HepG2 (cell line): ENCODE results near the gene CD40. TPM values are rescaled to one million over a fixed set of nuclear protein-coding genes. Genes with fewer than 3 reads are reported as not detected.
A peak's percentile ranks its signal among the peaks of the same experiment; 100 is the strongest.

ENCODE experiments used
- GTF2F1 ChIP-seq: fragments of 150-350 bp; IDR thresholded peaks from 2 replicates; pipeline ENCODE4 v1.6.1; 2014; ENCODE audit warnings: low read length
- GTF3A ChIP-seq: sonication (generic); formaldehyde crosslinking; conservative IDR thresholded peaks from 2 replicates; pipeline ENCODE4 v1.4.0; 2020; ENCODE audit warnings: mild to moderate bottlenecking, missing genetic modification reagents
- MAFK ChIP-seq, 2 experiments: IDR thresholded peaks in 1 of 2; conservative IDR thresholded peaks in 1 of 2; 2 replicates each; pipeline ENCODE4 v1.6.1; 2011; ENCODE audit warnings: improper control_type of control experiment in 2 of 2, low read length in 2 of 2
- U2AF1 ChIP-seq: fragments of 200-400 bp; formaldehyde crosslinking; optimal IDR thresholded peaks from 2 replicates; pipeline ENCODE3; 2017; ENCODE audit warnings: mild to moderate bottlenecking, low read depth, low read length
- XRCC5 ChIP-seq: fragments of 200-400 bp; formaldehyde crosslinking; optimal IDR thresholded peaks from 2 replicates; pipeline ENCODE3; 2017; ENCODE audit warnings: mild to moderate bottlenecking, low read length
- ZNF296 ChIP-seq: sonication (generic); formaldehyde crosslinking; conservative IDR thresholded peaks from 2 replicates; pipeline ENCODE4 v1.5.0; 2020; ENCODE audit warnings: mild to moderate bottlenecking, missing genetic modification reagents
- ZNF570 ChIP-seq: sonication (generic); formaldehyde crosslinking; IDR thresholded peaks from 2 replicates; pipeline ENCODE4 v1.4.0; 2020; ENCODE audit warnings: mild to moderate bottlenecking, missing genetic modification reagents, borderline replicate concordance
- ZNF773 ChIP-seq: sonication (generic); formaldehyde crosslinking; IDR thresholded peaks from 2 replicates; pipeline ENCODE4 v1.4.0; 2020; ENCODE audit warnings: missing genetic modification reagents, borderline replicate concordance
- polyA plus RNA-seq, 8 experiments: library from polyadenylated mRNA; depleted of rRNA in 3 of 8; stranded (reverse) in 7 of 8; unstranded in 1 of 8; fragments of >200 nt; fragmentation: Illumina TruSeq in 4 of 8; extraction: Trizol in 4 of 8; gene quantifications; 2 replicates each; pipeline versions ENCODE4 v1.2.1 to v1.2.3, GENCODE V29; 2011 to 2016; ENCODE audit warnings: low read depth in 4 of 8, missing spikeins in 1 of 8, mixed read lengths in 1 of 8; ENCODE audit not compliant: insufficient read depth in 1 of 8
- total RNA-seq, 5 experiments: library from RNA; depleted of rRNA; stranded (reverse); fragments of >200 nt; fragmentation: Illumina TruSeq; extraction: Trizol; gene quantifications; 2 replicates each; pipeline ENCODE4 v1.2.3, GENCODE V29; 2016; ENCODE audit warnings: low read depth in 1 of 5
- TF ChIP-seq, protein P1 (sequence below): sonication (generic); formaldehyde crosslinking; IDR thresholded peaks from 2 replicates; pipeline ENCODE4 v1.8.1; 2023; ENCODE audit warnings: mild to moderate bottlenecking, missing genetic modification reagents
- TF ChIP-seq, protein P2 (sequence below): sonication (generic); formaldehyde crosslinking; IDR thresholded peaks from 2 replicates; pipeline ENCODE4 v1.9.0; 2022; ENCODE audit warnings: missing genetic modification reagents, mild to moderate bottlenecking, borderline replicate concordance
- TF ChIP-seq, protein P3 (sequence below): sonication (generic); formaldehyde crosslinking; IDR thresholded peaks from 2 replicates; pipeline ENCODE4 v1.9.0; 2021; ENCODE audit warnings: missing genetic modification reagents, borderline replicate concordance
- TF ChIP-seq, protein P4 (sequence below): sonication (generic); formaldehyde crosslinking; IDR thresholded peaks from 2 replicates; pipeline ENCODE4 v1.4.0; 2020; ENCODE audit warnings: mild to moderate bottlenecking, missing genetic modification reagents
- TF ChIP-seq, protein P5 (sequence below): IDR thresholded peaks from 2 replicates; pipeline ENCODE4 v1.6.1; 2016; ENCODE audit warnings: mild to moderate bottlenecking, missing biosample characterization, missing genetic modification reagents
- TF ChIP-seq, protein P6 (sequence below), 2 experiments: IDR thresholded peaks; 2 replicates each; pipeline ENCODE4 v1.6.1; 2011 to 2012; ENCODE audit warnings: low read length in 2 of 2, borderline replicate concordance in 1 of 2, low read depth in 1 of 2, mild to moderate bottlenecking in 1 of 2, moderate library complexity in 1 of 2

CD40 gene
- total and polyA plus RNA-seq, 2 of the 13 experiments (the other 11 are each of a cell fraction or from before 2014, with no cell fraction given) = 4.6 to 13.4 TPM

DNA sequence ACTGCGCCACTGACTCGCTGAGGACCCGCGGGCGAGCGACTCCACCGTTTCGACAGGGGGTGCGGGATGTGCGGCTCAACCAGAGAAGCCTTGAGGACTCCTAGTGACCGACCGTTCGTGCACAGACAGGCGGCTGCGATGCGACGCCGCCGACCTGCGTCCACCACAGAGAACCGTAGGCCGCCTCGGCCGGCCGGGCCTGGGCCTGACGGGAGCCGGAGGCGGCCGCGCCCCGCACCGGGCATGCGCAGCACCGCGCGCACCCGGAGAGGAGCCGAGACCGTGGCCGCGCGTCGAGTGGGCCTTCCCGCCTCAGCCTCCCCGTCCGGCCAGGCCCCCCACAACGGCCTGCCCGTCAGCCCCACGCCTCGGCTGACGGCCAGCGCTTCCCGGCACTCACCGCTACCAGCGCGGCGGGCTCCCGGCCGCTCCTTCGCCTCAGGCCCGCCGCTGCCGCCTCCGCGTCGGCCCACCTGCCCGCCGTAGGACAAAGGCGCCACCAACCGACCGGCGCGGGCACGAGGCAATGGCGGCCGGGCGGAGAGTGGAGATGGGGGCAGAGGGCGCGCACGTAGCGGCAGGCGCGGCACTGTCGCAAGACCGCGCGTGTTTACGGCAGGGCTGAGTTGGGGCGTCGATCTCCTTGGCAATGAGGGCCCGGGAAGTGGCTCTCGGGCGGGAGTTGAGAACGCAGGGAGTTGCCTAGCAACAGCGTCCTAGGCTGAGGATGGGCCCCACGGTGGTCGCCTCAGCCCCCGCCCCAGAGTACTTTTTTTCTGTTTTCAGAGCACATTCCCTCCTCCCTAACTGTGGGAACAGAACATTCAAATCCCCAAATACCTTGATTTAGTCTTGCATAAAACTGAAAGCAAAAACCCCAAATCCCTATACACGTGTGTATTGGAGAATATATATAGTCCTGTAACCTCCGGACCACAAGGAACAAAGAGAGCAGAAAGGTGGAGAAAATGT, 28.4 kb upstream of the CD40 start, which contains the start of gene NCOA5 (continued):
- TF ChIP-seq, protein P1, sequence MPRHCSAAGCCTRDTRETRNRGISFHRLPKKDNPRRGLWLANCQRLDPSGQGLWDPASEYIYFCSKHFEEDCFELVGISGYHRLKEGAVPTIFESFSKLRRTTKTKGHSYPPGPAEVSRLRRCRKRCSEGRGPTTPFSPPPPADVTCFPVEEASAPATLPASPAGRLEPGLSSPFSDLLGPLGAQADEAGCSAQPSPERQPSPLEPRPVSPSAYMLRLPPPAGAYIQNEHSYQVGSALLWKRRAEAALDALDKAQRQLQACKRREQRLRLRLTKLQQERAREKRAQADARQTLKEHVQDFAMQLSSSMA (CRISPR knock-in tag) = peak; percentile 85; the same call in 1 of the 2 replicates
- TF ChIP-seq GTF3A (CRISPR knock-in tag) = peak; percentile 97; the same call in 1 of the 2 replicates
- TF ChIP-seq MAFK (conservative IDR thresholded peaks at IDR 0.05 in 1 of 2, IDR thresholded peaks at IDR 0.05 in 1 of 2; ENCODE audit: low read length in 2 of 2) = no peak
- peak; percentile 61; the same call in 1 of the 2 replicates for TF ChIP-seq GTF2F1
- peak; percentile 97 for TF ChIP-seq U2AF1
- TF ChIP-seq, protein P2, sequence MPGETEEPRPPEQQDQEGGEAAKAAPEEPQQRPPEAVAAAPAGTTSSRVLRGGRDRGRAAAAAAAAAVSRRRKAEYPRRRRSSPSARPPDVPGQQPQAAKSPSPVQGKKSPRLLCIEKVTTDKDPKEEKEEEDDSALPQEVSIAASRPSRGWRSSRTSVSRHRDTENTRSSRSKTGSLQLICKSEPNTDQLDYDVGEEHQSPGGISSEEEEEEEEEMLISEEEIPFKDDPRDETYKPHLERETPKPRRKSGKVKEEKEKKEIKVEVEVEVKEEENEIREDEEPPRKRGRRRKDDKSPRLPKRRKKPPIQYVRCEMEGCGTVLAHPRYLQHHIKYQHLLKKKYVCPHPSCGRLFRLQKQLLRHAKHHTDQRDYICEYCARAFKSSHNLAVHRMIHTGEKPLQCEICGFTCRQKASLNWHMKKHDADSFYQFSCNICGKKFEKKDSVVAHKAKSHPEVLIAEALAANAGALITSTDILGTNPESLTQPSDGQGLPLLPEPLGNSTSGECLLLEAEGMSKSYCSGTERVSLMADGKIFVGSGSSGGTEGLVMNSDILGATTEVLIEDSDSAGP (CRISPR knock-in tag) = peak; percentile 92
- TF ChIP-seq, protein P3, sequence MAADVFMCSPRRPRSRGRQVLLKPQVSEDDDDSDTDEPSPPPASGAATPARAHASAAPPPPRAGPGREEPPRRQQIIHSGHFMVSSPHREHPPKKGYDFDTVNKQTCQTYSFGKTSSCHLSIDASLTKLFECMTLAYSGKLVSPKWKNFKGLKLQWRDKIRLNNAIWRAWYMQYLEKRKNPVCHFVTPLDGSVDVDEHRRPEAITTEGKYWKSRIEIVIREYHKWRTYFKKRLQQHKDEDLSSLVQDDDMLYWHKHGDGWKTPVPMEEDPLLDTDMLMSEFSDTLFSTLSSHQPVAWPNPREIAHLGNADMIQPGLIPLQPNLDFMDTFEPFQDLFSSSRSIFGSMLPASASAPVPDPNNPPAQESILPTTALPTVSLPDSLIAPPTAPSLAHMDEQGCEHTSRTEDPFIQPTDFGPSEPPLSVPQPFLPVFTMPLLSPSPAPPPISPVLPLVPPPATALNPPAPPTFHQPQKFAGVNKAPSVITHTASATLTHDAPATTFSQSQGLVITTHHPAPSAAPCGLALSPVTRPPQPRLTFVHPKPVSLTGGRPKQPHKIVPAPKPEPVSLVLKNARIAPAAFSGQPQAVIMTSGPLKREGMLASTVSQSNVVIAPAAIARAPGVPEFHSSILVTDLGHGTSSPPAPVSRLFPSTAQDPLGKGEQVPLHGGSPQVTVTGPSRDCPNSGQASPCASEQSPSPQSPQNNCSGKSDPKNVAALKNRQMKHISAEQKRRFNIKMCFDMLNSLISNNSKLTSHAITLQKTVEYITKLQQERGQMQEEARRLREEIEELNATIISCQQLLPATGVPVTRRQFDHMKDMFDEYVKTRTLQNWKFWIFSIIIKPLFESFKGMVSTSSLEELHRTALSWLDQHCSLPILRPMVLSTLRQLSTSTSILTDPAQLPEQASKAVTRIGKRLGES (CRISPR knock-in tag) = peak; percentile 86; the same call in 1 of the 2 replicates
- TF ChIP-seq ZNF773 (CRISPR knock-in tag) = peak; percentile 79; the same call in 1 of the 2 replicates
- peak; percentile 99 for TF ChIP-seq XRCC5
- TF ChIP-seq, protein P4, sequence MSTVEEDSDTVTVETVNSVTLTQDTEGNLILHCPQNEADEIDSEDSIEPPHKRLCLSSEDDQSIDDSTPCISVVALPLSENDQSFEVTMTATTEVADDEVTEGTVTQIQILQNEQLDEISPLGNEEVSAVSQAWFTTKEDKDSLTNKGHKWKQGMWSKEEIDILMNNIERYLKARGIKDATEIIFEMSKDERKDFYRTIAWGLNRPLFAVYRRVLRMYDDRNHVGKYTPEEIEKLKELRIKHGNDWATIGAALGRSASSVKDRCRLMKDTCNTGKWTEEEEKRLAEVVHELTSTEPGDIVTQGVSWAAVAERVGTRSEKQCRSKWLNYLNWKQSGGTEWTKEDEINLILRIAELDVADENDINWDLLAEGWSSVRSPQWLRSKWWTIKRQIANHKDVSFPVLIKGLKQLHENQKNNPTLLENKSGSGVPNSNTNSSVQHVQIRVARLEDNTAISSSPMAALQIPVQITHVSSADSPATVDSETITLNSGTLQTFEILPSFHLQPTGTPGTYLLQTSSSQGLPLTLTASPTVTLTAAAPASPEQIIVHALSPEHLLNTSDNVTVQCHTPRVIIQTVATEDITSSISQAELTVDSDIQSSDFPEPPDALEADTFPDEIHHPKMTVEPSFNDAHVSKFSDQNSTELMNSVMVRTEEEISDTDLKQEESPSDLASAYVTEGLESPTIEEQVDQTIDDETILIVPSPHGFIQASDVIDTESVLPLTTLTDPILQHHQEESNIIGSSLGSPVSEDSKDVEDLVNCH (CRISPR knock-in tag) = no peak
- TF ChIP-seq, protein P5, sequence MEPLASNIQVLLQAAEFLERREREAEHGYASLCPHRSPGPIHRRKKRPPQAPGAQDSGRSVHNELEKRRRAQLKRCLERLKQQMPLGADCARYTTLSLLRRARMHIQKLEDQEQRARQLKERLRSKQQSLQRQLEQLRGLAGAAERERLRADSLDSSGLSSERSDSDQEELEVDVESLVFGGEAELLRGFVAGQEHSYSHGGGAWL (CRISPR knock-in tag) = peak; percentile 86
- TF ChIP-seq, protein P6, sequence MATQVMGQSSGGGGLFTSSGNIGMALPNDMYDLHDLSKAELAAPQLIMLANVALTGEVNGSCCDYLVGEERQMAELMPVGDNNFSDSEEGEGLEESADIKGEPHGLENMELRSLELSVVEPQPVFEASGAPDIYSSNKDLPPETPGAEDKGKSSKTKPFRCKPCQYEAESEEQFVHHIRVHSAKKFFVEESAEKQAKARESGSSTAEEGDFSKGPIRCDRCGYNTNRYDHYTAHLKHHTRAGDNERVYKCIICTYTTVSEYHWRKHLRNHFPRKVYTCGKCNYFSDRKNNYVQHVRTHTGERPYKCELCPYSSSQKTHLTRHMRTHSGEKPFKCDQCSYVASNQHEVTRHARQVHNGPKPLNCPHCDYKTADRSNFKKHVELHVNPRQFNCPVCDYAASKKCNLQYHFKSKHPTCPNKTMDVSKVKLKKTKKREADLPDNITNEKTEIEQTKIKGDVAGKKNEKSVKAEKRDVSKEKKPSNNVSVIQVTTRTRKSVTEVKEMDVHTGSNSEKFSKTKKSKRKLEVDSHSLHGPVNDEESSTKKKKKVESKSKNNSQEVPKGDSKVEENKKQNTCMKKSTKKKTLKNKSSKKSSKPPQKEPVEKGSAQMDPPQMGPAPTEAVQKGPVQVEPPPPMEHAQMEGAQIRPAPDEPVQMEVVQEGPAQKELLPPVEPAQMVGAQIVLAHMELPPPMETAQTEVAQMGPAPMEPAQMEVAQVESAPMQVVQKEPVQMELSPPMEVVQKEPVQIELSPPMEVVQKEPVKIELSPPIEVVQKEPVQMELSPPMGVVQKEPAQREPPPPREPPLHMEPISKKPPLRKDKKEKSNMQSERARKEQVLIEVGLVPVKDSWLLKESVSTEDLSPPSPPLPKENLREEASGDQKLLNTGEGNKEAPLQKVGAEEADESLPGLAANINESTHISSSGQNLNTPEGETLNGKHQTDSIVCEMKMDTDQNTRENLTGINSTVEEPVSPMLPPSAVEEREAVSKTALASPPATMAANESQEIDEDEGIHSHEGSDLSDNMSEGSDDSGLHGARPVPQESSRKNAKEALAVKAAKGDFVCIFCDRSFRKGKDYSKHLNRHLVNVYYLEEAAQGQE (IDR thresholded peaks at IDR 0.05; ENCODE audit: borderline replicate concordance in 1 of 2, low read depth in 1 of 2, low read length in 2 of 2) = peak in 1 of 2 experiments; percentile 70; a peak in 1 of 4 replicates
- TF ChIP-seq ZNF296 = no peak
- TF ChIP-seq ZNF570 (CRISPR knock-in tag) = peak; percentile 93; the same call in 1 of the 2 replicates
